ENCODE measurements around the gene PGGHG. TPM values are rescaled to one million over a fixed set of nuclear protein-coding genes. Genes with fewer than 3 reads are reported as not detected.

Gene PGGHG
- total RNA-seq, 5 donors from 2014 or later (not counting 1 experiment from before 2014, with no cell fraction given) = 252 to 818 (median 459) TPM

- Histone ChIP-seq H3K4me3 (ENCODE audit: control insufficient read depth in 1 of 2, extremely low read depth in 1 of 2, low read length in 1 of 2) (no peak overlapping the region), H3K9me3 (no peaks in the 10 kb centered on the region), H3K36me3 (ENCODE audit: control insufficient read depth in 2 of 2, extremely low read depth in 1 of 2, insufficient read depth in 1 of 2, low read length in 1 of 2) (no peaks in the 10 kb centered on the region), H3K27me3 (replicated peaks in 1 of 2; ENCODE audit: control insufficient read depth in 2 of 2, extremely low read depth in 1 of 2, insufficient read depth in 2 of 2, low read length in 1 of 2) (no peaks in the 10 kb centered on the region), H3K4me1 (ENCODE audit: control insufficient read depth in 1 of 2, extremely low read depth in 1 of 2, insufficient read depth in 2 of 2, low read length in 2 of 2) (peaks cover 17% of the 10 kb centered on the region in 2 experiments), H3K27ac (ENCODE audit: low read length) (no peak overlapping the region)
- DNase-seq = no peak
- Mint-ChIP-seq H3K36me3 (no peaks in the 10 kb centered on the region), H3K27ac (no peak overlapping the region), H3K4me3 (no peak overlapping the region), H3K9me3 (no peaks in the 10 kb centered on the region), H3K27me3 (peaks cover 0 to 1% of the 10 kb centered on the region in 2 donors), H3K4me1 (peaks cover 27 to 43% (median 41%) of the 10 kb centered on the region in 3 donors)
- CTCF ChIA-PET = interaction anchor here (0.6 kb wide), 2 partner anchors 20 to 26 kb away, joined by 3 to 5 read pairs; no protein-coding TSS in a partner anchor
- ATAC-seq (replicated peaks in 1 of 4) = no peak
- POLR2A ChIA-PET = no interaction called here
- 88% methylated on average over 2 of the region's 6 CpGs for WGBS (ENCODE audit: insufficient coverage)
Observed at GRCh38 chr11:337711-338110, 48.8 kb downstream of the PGGHG start.

- Histone ChIP-seq H3K27me3 (replicated peaks in 1 of 2; ENCODE audit: control insufficient read depth in 2 of 2, extremely low read depth in 1 of 2, insufficient read depth in 2 of 2, low read length in 1 of 2) (no peaks in the 10 kb centered on the region), H3K36me3 (ENCODE audit: control insufficient read depth in 2 of 2, extremely low read depth in 1 of 2, insufficient read depth in 1 of 2, low read length in 1 of 2) (no peaks in the 10 kb centered on the region), H3K4me1 (ENCODE audit: control insufficient read depth in 1 of 2, extremely low read depth in 1 of 2, insufficient read depth in 2 of 2, low read length in 2 of 2) (peaks cover 15 to 17% of the 10 kb centered on the region in 2 experiments), H3K4me3 (ENCODE audit: control insufficient read depth in 1 of 2, extremely low read depth in 1 of 2, low read length in 1 of 2) (no peak overlapping the region), H3K9me3 (no peaks in the 10 kb centered on the region), H3K27ac (ENCODE audit: low read length) (no peak overlapping the region)
- H3K36me3 Mint-ChIP-seq = no peaks in the 10 kb centered on the region
- ATAC-seq (replicated peaks in 1 of 4) (no peak), DNase-seq (no peak)
- H3K4me3 Mint-ChIP-seq = no peak overlapping the region
- peaks cover 24 to 38% (median 36%) of the 10 kb centered on the region in 3 donors for H3K4me1 Mint-ChIP-seq
- H3K27ac Mint-ChIP-seq = no peak overlapping the region
- no CpG with 5 or more reads among the region's 2 CpGs for WGBS (ENCODE audit: insufficient coverage)
- H3K9me3 Mint-ChIP-seq = no peaks in the 10 kb centered on the region
- CTCF ChIA-PET = interaction anchor here in 1 of 2 donors (0.5 to 1.9 kb wide), 5 partner anchors 10 to 28 kb away, joined by 3 to 10 read pairs (median 4); no protein-coding TSS in a partner anchor
- peaks cover 0 to 1% of the 10 kb centered on the region in 2 donors for H3K27me3 Mint-ChIP-seq
- POLR2A ChIA-PET = interaction anchor here (0.5 to 0.8 kb wide), 3 partner anchors 9 to 171 kb away, joined by 3 to 7 read pairs (median 3); no protein-coding TSS in a partner anchor
Observed at GRCh38 chr11:339963-340362, 51.0 kb downstream of the PGGHG start.

GRCh38 chr11:340539-341512 lies 51.9 kb downstream of the PGGHG start:
- 83% methylated on average over 3 of the region's 5 CpGs for WGBS (ENCODE audit: insufficient coverage)
- CTCF ChIA-PET = interaction anchor here in 1 of 2 donors (0.8 to 1.9 kb wide), 4 partner anchors 11 to 29 kb away, joined by 3 to 10 read pairs (median 4); no protein-coding TSS in a partner anchor
- Histone ChIP-seq H3K36me3 (ENCODE audit: control insufficient read depth in 2 of 2, extremely low read depth in 1 of 2, insufficient read depth in 1 of 2, low read length in 1 of 2) (no peaks in the 10 kb centered on the region), H3K27me3 (replicated peaks in 1 of 2; ENCODE audit: control insufficient read depth in 2 of 2, extremely low read depth in 1 of 2, insufficient read depth in 2 of 2, low read length in 1 of 2) (no peaks in the 10 kb centered on the region), H3K27ac (ENCODE audit: low read length) (no peak overlapping the region), H3K4me3 (ENCODE audit: control insufficient read depth in 1 of 2, extremely low read depth in 1 of 2, low read length in 1 of 2) (no peak overlapping the region), H3K9me3 (no peaks in the 10 kb centered on the region), H3K4me1 (ENCODE audit: control insufficient read depth in 1 of 2, extremely low read depth in 1 of 2, insufficient read depth in 2 of 2, low read length in 2 of 2) (peaks cover 15 to 16% of the 10 kb centered on the region in 2 experiments)
- H3K27ac Mint-ChIP-seq = no peak overlapping the region
- peaks cover 20 to 33% (median 33%) of the 10 kb centered on the region in 3 donors for H3K4me1 Mint-ChIP-seq
- DNase-seq = no peak
- H3K27me3 Mint-ChIP-seq = peaks cover 0 to 1% of the 10 kb centered on the region in 2 donors
- no peak for ATAC-seq (replicated peaks in 1 of 4)
- no peaks in the 10 kb centered on the region for H3K9me3 Mint-ChIP-seq
- POLR2A ChIA-PET = interaction anchor here in 1 of 2 donors (0.6 kb wide), 1 partner anchor 10 kb away, joined by 4 read pairs; no protein-coding TSS in a partner anchor
- no peak overlapping the region for H3K4me3 Mint-ChIP-seq
- H3K36me3 Mint-ChIP-seq = no peaks in the 10 kb centered on the region

- H3K4me3 Mint-ChIP-seq = no peak overlapping the region
- Histone ChIP-seq H3K27ac (ENCODE audit: low read length) (no peak overlapping the region), H3K36me3 (ENCODE audit: control insufficient read depth in 2 of 2, extremely low read depth in 1 of 2, insufficient read depth in 1 of 2, low read length in 1 of 2) (no peaks in the 10 kb centered on the region), H3K4me3 (ENCODE audit: control insufficient read depth in 1 of 2, extremely low read depth in 1 of 2, low read length in 1 of 2) (no peak overlapping the region), H3K27me3 (replicated peaks in 1 of 2; ENCODE audit: control insufficient read depth in 2 of 2, extremely low read depth in 1 of 2, insufficient read depth in 2 of 2, low read length in 1 of 2) (no peaks in the 10 kb centered on the region), H3K4me1 (ENCODE audit: control insufficient read depth in 1 of 2, extremely low read depth in 1 of 2, insufficient read depth in 2 of 2, low read length in 2 of 2) (peaks cover 5% of the 10 kb centered on the region in 2 experiments), H3K9me3 (no peaks in the 10 kb centered on the region)
- ChIA-PET POLR2A (no interaction called here), CTCF (no interaction called here)
- 57% methylated on average over 2 of the region's 3 CpGs for WGBS (ENCODE audit: insufficient coverage)
- peaks cover 0 to 1% of the 10 kb centered on the region in 2 donors for H3K27me3 Mint-ChIP-seq
- peak overlapping the region; percentile 41 to 65 for H3K27ac Mint-ChIP-seq
- ATAC-seq (replicated peaks in 1 of 4) = no peak
- no peaks in the 10 kb centered on the region for H3K36me3 Mint-ChIP-seq
- peaks cover 9 to 21% (median 18%) of the 10 kb centered on the region in 3 donors for H3K4me1 Mint-ChIP-seq
- no peaks in the 10 kb centered on the region for H3K9me3 Mint-ChIP-seq
- DNase-seq = no peak
Observed at GRCh38 chr11:342328-342727, 53.4 kb downstream of the PGGHG start.

- H3K4me3 Mint-ChIP-seq = no peak overlapping the region
- H3K27me3 ChIP-seq (replicated peaks in 1 of 2; ENCODE audit: control insufficient read depth in 2 of 2, extremely low read depth in 1 of 2, insufficient read depth in 2 of 2, low read length in 1 of 2) = no peaks in the 10 kb centered on the region
- WGBS (ENCODE audit: insufficient coverage) = 91% methylated on average over 5 of the region's 11 CpGs
- ATAC-seq (replicated peaks in 1 of 4) (no peak), DNase-seq (no peak)
- no peaks in the 10 kb centered on the region for H3K4me1 ChIP-seq (ENCODE audit: control insufficient read depth in 1 of 2, extremely low read depth in 1 of 2, insufficient read depth in 2 of 2, low read length in 2 of 2)
- H3K4me1 Mint-ChIP-seq = peaks cover 9 to 22% (median 17%) of the 10 kb centered on the region in 3 donors
- ChIA-PET POLR2A (no interaction called here), CTCF (interaction anchor here in 1 of 2 donors (0.7 kb wide), 1 partner anchor 20 kb away, joined by 3 read pairs; no protein-coding TSS in a partner anchor)
- no peaks in the 10 kb centered on the region for H3K36me3 ChIP-seq (ENCODE audit: control insufficient read depth in 2 of 2, extremely low read depth in 1 of 2, insufficient read depth in 1 of 2, low read length in 1 of 2)
- H3K27ac Mint-ChIP-seq = no peak overlapping the region
- no peaks in the 10 kb centered on the region for H3K9me3 Mint-ChIP-seq
- H3K9me3 ChIP-seq = no peaks in the 10 kb centered on the region
- no peaks in the 10 kb centered on the region for H3K36me3 Mint-ChIP-seq
- peaks cover 0 to 1% of the 10 kb centered on the region in 2 donors for H3K27me3 Mint-ChIP-seq
- no peak overlapping the region for H3K4me3 ChIP-seq (ENCODE audit: control insufficient read depth in 1 of 2, extremely low read depth in 1 of 2, low read length in 1 of 2)
- H3K27ac ChIP-seq (ENCODE audit: low read length) = no peak overlapping the region
Observed at GRCh38 chr11:344836-345578, 56.1 kb downstream of the PGGHG start.

Data from T-cell (primary cell).